Body of pancreas (tissue), 4 donors: ENCODE data around the gene HPSE2. TPM values are rescaled to one million over a fixed set of nuclear protein-coding genes. Genes with fewer than 3 reads are reported as not detected.

Experiments
- ATAC-seq: fragments of 150-250 bp; one replicate; pipeline ENCODE4 v1.9.1; 2016
- DNase-seq, 4 donors: peaks; one replicate each; pipeline ENCODE4 v3.0.0-alpha.2; 2019
- H3K27ac ChIP-seq, 4 donors: fragments of 200-600 bp; sonication (generic); 1 replicate in 3 of 4; 2 replicates in 1 of 4; pipeline versions ENCODE4 v1.5.1 to v1.6.1; 2016 to 2019; ENCODE audit warnings: mild to moderate bottlenecking in 1 of 4, mixed read lengths in 1 of 4, moderate library complexity in 1 of 4
- H3K27me3 ChIP-seq, 2 donors: fragments of 200-600 bp; sonication (generic); one replicate each; pipeline ENCODE4 v1.6.0; 2016; ENCODE audit warnings: mild to moderate bottlenecking in 1 of 2
- H3K36me3 ChIP-seq, 2 donors: fragments of 200-600 bp; sonication (generic); replicated peaks in 1 of 2; 2 replicates each; pipeline ENCODE4 v1.5.1; 2016; ENCODE audit warnings: low read depth in 2 of 2; ENCODE audit not compliant: insufficient read depth in 1 of 2
- H3K4me1 ChIP-seq: fragments of 200-600 bp; sonication (generic); one replicate; pipeline ENCODE4 v1.6.0; 2016
- H3K4me3 ChIP-seq, 2 donors: fragments of 200-600 bp; sonication (generic); 1 replicate in 1 of 2; 2 replicates in 1 of 2; pipeline ENCODE4 v1.5.1; 2016 to 2019
- H3K9me3 ChIP-seq, 3 donors: fragments of 200-600 bp; sonication (generic); 1 replicate in 2 of 3; 2 replicates in 1 of 3; pipeline ENCODE4 v1.5.1; 2016
- POLR2A ChIP-seq, 3 donors: fragments of 450-650 bp; IDR thresholded peaks; one replicate each; pipeline ENCODE4 v1.6.1; 2016; ENCODE audit warnings: antibody characterized with exemption in 3 of 3, mild to moderate bottlenecking in 2 of 3
- WGBS, 2 donors: methylation state at CpG; one replicate each; pipeline ENCODE4 v1.1.5; 2017; 5-methylcytosine and 5-hydroxymethylcytosine counted together
- intact Hi-C: fragments of 100-400 bp; cut with DNase I; formaldehyde crosslinking; loops from one replicate; pipeline ENCODE4 v1.15.1; 2023
- total RNA-seq, 2 donors: library from RNA; depleted of rRNA; stranded (reverse); fragments of >200 nt; gene quantifications; one replicate each; pipeline ENCODE4 v1.1.0, GENCODE V29; 2016
- TF ChIP-seq, protein P1 (sequence below), 7 experiments: fragments of 450-650 bp in 4 of 7; fragments of 200-600 bp in 3 of 7; sonication (generic) in 3 of 7; IDR thresholded peaks; one replicate each; pipeline ENCODE4 v1.5.1; 2016 to 2019; ENCODE audit warnings: antibody characterized with exemption in 7 of 7

Gene HPSE2
- total RNA-seq, 2 donors from 2014 or later: not detected

DNA sequence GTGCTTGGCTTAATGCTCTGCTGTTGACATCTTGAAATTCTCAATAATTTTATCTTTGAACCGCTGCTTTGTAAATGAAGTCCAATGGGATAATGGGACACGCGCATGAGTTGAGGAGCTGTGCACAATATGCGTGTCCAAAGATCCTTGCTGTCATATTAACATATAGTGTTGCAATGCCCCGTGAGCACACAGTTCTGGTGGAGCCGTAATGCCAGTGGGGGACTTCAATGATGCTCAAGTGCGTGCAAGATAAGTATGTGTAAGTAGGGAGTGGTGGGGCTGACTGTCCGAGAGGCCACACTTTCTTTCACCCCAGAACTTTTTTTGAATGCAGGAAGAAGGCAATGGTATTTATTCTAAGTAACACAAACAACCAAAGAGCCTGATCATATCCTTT, 711.5 kb downstream of the HPSE2 start:
- Histone ChIP-seq H3K27ac (no peak overlapping the region), H3K36me3 (no peaks in the 10 kb centered on the region), H3K27me3 (no peaks in the 10 kb centered on the region), H3K4me3 (no peak overlapping the region), H3K4me1 (no peaks in the 10 kb centered on the region), H3K9me3 (no peaks in the 10 kb centered on the region)
- DNase-seq: no peak
- no peak for ATAC-seq
- WGBS, 2 donors: 89 to 93% methylated on average over 8 of the region's 8 CpGs
- TF ChIP-seq POLR2A (IDR thresholded peaks at IDR 0.05): no peak
- intact Hi-C loops: no loop called here

DNA sequence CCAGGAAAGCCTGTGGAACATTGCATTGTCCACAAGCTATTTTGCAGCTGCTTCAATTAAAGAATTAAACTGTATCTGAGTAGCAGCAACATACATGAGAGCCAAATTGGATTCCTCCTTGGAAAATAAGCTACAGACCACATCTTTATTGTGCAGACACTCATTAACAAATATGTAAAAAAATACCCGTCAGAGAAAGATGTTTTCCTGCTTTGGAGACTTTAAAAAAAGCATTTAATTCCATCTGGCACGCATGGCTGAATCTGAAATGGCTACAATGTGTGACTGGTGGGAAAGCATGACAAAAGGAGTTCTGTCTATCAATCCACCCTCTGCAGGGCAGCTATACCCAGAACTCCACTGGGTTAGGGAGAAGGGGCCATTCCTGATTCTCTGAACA, 715.8 kb downstream of the HPSE2 start:
- ATAC-seq (no peak), DNase-seq (no peak)
- Histone ChIP-seq H3K36me3 (no peaks in the 10 kb centered on the region), H3K27me3 (no peaks in the 10 kb centered on the region), H3K9me3 (no peaks in the 10 kb centered on the region), H3K4me3 (no peak overlapping the region), H3K27ac (no peak overlapping the region), H3K4me1 (no peaks in the 10 kb centered on the region)
- TF ChIP-seq POLR2A (IDR thresholded peaks at IDR 0.05): no peak
- TF ChIP-seq, protein P1, sequence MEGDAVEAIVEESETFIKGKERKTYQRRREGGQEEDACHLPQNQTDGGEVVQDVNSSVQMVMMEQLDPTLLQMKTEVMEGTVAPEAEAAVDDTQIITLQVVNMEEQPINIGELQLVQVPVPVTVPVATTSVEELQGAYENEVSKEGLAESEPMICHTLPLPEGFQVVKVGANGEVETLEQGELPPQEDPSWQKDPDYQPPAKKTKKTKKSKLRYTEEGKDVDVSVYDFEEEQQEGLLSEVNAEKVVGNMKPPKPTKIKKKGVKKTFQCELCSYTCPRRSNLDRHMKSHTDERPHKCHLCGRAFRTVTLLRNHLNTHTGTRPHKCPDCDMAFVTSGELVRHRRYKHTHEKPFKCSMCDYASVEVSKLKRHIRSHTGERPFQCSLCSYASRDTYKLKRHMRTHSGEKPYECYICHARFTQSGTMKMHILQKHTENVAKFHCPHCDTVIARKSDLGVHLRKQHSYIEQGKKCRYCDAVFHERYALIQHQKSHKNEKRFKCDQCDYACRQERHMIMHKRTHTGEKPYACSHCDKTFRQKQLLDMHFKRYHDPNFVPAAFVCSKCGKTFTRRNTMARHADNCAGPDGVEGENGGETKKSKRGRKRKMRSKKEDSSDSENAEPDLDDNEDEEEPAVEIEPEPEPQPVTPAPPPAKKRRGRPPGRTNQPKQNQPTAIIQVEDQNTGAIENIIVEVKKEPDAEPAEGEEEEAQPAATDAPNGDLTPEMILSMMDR (IDR thresholded peaks at IDR 0.05): no peak
- WGBS, 2 donors: 46 to 47% methylated on average over 2 of the region's 2 CpGs
- intact Hi-C loops: no loop called here

DNA sequence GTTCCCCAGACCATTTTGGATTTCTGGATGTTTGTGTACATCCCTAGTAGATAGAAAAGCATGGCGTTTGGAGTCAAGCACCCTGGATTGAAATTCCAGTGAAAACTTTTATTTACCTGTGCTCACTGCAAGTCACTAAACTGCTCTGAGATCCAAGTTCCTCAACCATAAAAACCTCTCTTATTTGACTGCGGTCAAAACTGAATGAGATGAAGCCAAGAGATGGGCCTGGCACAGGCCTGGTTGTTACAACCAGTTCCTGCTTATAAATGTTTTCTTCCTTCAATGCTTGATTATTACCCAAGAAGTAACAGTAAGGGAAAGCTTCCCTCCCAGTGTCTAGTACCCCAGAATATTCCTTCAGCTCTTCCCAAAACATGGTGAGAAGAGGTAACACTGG, 718.0 kb downstream of the HPSE2 start:
- DNase-seq (no peak), ATAC-seq (no peak)
- TF ChIP-seq, protein P1 (IDR thresholded peaks at IDR 0.05): no peak
- TF ChIP-seq POLR2A (IDR thresholded peaks at IDR 0.05): no peak
- Histone ChIP-seq H3K9me3 (no peaks in the 10 kb centered on the region), H3K36me3 (no peaks in the 10 kb centered on the region), H3K4me1 (no peaks in the 10 kb centered on the region), H3K4me3 (no peak overlapping the region), H3K27ac (no peak overlapping the region), H3K27me3 (no peaks in the 10 kb centered on the region)
- intact Hi-C loops: no loop called here
- 50 to 75% methylated on average over 2 of the region's 2 CpGs for WGBS, 2 donors

DNA sequence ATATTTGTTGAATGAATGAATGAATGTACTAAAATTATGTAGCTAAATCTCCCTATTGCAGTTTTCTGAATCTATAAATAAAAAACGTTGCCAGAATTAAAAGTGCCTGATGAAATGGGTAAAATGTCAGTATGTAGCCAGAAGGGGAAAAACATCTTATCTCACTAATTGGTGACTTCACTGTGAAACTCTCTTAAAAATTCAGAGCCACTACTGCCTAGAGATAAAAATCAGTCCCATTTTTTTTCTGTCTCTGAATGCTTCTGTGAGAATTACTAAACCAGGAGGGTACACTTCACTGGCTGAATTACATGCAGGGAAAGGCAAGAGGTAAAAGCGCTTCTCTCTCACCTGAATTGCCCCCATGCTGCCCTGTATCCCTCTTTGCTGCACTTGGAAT, 719.3 kb downstream of the HPSE2 start:
- intact Hi-C loops: no loop called here
- Histone ChIP-seq H3K9me3 (no peaks in the 10 kb centered on the region), H3K36me3 (no peaks in the 10 kb centered on the region), H3K27me3 (no peaks in the 10 kb centered on the region), H3K4me3 (no peak overlapping the region), H3K4me1 (no peaks in the 10 kb centered on the region), H3K27ac (no peak overlapping the region)
- TF ChIP-seq, protein P1 (IDR thresholded peaks at IDR 0.05): no peak
- TF ChIP-seq POLR2A (IDR thresholded peaks at IDR 0.05): no peak
- ATAC-seq (no peak), DNase-seq (no peak)
- 51 to 53% methylated on average over 2 of the region's 2 CpGs for WGBS, 2 donors

DNA sequence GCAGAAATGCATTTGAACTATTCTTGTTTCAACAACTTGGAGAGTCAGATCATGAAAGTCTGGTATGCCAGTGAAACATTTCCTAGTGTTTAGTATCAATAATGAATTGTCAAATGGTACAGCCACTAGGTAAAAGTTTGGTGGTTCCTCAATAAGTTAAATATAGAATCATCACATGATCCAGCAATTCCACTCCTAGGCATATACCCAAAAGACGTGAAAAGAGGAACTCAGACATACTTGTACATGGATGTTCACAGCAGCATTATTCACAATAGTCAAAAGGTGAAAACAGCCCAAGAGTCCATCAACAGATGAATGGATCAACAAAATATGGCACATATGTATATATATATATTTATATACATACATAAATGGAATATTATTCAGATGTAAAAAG, 721.9 kb downstream of the HPSE2 start:
- no peaks in the 10 kb centered on the region for H3K27me3 ChIP-seq
- no peaks in the 10 kb centered on the region for H3K9me3 ChIP-seq
- H3K27ac ChIP-seq: no peak overlapping the region
- intact Hi-C loops: no loop called here
- 55 to 56% methylated on average over 1 of the region's 1 CpG for WGBS, 2 donors
- H3K36me3 ChIP-seq: no peaks in the 10 kb centered on the region
- ATAC-seq: no peak
- no peak overlapping the region for H3K4me3 ChIP-seq
- no peak for DNase-seq
- no peaks in the 10 kb centered on the region for H3K4me1 ChIP-seq
- TF ChIP-seq, protein P1 (IDR thresholded peaks at IDR 0.05): no peak
- TF ChIP-seq POLR2A (IDR thresholded peaks at IDR 0.05): no peak
